Activated CD4-positive, alpha-beta T cell treated with anti-CD3 and anti-CD28 coated beads for 1 hour (primary cell): ENCODE data around the gene KCNMB1.

Source experiments
- DNase-seq: peaks from one replicate; pipeline ENCODE4 v3.0.0-alpha.2; 2020

The KCNMB1 gene

DNA sequence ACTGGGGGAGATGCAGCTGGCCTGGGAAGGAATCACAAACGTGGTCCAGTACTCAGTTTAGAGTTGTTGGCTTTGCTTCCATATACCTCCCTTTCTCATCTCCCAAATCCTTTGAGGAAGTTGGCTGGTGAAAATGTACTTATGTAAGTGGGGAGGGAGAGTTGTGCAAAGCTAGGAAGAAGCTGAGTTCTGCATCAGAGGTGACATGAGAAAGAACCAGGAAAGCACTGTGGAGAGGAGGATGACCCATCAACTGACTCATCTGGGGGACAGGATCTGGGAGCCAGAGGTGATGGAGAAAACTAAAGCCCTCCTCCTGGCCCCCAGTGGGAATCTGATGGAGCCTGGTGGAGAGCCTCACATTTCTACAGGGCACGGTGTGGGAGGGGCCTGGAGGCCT lies 16.2 kb downstream of the KCNMB1 start:
- DNase-seq, result no peak

DNA sequence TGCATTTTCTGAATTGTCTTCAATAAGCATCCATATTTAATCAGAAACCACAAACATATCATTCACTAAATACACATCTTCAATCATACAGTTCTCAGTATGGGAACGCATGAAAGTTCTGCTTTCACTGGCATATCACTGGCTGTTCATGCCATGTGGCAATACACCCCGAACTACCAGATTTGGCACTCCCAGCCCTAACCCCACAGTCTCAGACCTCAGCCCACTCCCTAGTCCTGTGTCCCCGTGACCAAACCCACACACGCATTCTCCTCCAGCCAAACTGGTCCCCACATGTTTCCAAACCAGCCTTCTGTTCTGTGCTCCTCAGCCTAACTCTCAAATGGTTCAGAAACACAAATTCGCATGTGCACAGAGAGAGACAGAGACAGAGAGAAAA lies 20.6 kb downstream of the KCNMB1 start:
- no peak for DNase-seq

DNA sequence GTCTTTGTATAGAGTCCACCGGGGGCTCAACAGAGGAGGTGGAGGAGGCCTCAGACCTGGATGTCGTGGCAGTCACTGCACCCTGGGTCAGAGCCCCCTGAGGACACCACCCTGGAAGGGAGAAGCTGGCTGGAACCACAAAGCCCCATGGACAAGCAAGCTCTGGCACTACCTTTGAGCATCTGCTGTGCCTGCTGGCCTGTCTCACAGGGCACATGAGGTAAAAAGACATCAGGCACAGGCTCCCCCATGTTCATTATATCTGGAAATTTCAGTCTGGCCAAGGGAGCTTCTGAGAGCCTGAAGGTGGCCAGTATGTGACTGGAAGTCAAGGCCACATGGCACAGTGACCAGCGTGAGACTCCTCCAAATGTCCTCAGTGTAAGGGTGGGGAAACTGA lies 22.9 kb downstream of the KCNMB1 start:
- no peak for DNase-seq

- no peak for DNase-seq
Observed at GRCh38 chr5:170365831-170366230, 23.3 kb downstream of the KCNMB1 start.

GRCh38 chr5:170365011-170365410 lies 24.2 kb downstream of the KCNMB1 start:
- DNase-seq, result no peak

GRCh38 chr5:170363671-170364070 lies 25.5 kb downstream of the KCNMB1 start:
- DNase-seq, result no peak

GRCh38 chr5:170362656-170363055 lies 26.5 kb downstream of the KCNMB1 start:
- DNase-seq, result no peak

DNA sequence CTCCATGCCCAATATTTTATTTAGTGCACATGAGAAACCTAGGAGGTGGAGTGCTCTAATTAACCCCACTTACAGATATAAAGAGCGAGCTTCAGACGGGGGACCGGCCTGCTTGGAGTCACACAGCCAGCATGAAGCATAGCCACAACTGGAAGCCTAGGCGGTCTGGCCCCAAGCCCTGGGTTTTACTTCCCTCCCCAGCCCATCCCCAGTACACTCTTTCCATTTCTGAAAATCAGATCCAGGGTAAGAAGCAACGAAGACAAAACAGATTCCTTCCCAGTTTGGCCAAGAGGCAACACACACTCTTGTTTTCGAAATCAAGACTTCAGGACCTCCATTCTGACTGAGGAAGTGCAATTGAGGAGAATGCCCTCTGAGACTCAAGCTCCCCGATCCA lies 27.1 kb downstream of the KCNMB1 start:
- DNase-seq, result no peak

GRCh38 chr5:170361616-170362015 lies 27.6 kb downstream of the KCNMB1 start:
- no peak for DNase-seq

GRCh38 chr5:170361116-170361515 lies 28.1 kb downstream of the KCNMB1 start:
- DNase-seq, result no peak

DNA sequence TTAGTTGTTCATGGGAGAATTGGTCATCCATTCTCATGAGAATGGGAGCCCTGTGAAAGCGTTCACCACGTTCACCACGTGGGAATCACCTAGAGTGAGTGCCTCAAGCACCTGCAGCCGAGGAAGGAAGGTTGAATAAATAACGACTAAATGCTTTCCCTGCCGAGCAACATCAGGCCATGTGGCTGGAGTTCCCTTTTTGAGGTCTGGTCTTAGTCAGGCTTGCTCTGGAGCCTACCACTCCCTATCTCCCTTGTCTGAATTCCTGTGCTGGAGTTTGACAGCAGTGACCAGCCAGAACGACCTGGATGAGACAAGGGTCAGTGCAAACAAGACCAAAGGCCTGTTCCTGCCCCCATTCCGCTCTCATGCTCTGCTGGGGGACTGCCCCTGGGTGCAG lies 28.5 kb downstream of the KCNMB1 start:
- DNase-seq, result no peak

- no peak for DNase-seq
Observed at GRCh38 chr5:170357955-170358444, 31.2 kb downstream of the KCNMB1 start.

DNA sequence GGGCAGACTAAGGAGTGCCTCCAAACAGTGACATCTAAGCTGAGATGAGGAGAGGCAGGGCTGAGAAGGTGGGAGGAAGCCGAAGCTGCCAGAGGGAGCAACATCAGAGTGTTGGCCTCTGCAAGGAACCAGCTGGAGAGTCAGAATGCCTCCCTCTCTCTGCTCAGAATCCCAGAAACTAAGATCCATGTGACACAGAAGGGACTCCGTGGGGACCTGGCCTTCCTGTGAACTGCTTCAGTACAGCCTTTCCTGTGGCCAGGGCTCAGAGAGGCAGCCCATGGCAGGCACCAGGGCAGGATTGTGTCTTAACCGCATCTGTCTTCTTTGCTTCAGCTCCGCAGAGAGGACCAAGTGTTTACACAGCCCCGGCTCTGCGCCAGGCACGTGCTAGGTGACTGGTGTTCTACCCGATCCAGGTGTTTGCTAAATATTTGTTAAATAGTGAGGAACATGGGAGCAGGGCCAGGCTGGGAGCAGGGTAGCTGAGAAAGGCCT lies 33.5 kb downstream of the KCNMB1 start:
- DNase-seq, result no peak

DNA sequence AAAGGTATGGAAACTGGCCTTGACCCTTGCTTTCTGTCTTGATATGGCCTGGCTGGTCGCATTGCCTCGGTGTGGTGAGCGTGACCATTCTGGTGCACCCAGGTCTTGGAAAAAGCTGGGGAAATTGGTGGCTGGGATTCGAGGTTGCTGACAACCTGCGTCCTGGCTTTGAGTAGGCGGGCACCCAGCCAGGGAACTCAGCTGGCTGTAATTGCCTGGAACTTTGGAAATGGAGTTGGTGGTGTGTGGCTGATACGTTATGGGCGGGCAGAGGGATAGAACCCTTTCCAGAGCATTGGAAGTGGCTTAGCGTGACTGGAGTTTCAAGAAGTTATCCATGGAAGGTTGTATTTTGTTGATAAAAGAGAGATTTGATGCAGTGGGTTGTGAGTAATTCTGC lies 35.2 kb downstream of the KCNMB1 start:
- no peak for DNase-seq

DNA sequence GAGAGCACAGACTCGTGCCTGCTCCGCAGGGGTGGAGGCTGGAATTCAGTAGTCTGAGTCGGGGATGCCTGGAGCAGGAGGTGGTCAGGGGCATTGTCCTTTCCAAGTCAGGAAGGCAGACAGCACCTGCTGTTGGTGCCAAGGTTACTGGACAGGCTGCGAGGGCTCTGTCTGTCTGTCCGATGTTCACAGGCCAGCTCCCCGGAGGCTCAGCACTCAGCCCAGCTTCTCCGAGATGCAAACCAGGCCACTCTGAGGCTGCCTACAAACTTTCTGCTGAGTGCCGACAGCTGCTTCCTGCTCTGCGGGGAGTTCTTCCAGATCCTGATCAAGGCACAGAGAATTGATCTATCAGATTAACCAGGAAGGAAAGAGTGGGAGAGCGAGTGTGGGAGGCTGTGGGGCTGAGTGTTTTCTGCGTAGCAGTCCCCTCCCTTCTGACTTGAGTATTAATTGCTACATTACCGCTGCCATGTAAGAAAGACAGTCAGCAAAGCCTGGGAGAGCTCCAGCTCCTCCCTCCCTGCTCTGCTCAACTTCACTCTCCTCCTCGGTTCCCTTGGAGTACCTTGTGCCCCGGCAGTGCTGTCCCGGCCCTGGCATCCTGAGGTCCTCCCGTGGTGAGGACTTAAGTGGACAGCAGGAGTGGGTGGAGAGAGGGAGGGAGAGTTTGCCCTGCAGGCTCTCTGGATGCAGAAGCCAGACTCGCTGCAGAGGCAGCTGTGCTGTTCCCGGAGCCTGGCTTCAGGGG lies 36.0 kb downstream of the KCNMB1 start:
- DNase-seq, result no peak

DNA sequence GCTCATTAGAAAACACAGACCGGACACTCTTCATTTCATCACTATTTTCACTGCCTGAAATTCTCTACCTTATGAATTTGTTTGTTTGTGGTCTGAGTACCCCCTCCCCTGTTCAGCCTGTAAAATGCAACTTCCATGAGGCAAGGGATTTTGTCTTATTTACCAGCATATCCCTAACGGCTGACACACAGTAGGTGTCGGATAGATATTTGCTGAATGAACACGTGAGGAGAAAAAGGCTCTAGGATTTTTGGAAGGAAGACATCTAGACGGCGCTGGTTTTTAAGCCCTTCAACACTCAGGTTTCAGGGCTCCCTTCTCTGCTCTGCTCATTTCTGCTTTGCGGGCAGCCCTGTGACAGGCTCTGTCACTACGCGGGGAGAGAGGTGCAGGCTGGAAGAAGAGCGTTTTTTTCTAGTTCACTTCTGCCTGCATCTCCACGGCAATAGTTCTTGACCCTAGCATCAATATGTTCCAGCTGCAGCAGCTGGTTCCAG lies 41.0 kb downstream of the KCNMB1 start:
- no peak for DNase-seq

GRCh38 chr5:170347022-170347567 lies 42.1 kb downstream of the KCNMB1 start:
- no peak for DNase-seq

- no peak for DNase-seq
Observed at GRCh38 chr5:170345971-170346370, 43.2 kb downstream of the KCNMB1 start.

DNA sequence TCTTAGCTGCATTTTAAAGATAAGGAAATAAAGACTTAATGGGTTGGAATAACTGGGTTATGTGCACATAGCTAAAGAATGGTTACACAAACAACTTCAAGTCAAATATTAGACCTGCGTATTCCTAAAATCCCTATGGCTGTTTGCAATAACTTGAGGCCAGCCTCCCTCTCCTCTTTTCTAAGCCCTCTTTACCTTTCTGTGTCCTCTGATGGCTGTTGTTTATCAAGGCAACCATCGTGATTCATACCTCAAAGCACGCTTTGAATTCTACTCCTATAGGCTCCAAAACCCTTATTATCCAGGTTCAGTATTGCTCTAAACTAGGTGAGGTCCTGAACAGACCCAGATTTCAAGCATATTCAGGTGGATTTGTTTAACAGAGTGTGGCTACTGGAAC lies 46.0 kb downstream of the KCNMB1 start:
- DNase-seq, result no peak

GRCh38 chr5:170342153-170342725 lies 46.9 kb downstream of the KCNMB1 start:
- DNase-seq, result no peak

GRCh38 chr5:170341545-170341944 lies 47.6 kb downstream of the KCNMB1 start:
- no peak for DNase-seq

GRCh38 chr5:170339780-170340167 lies 49.4 kb downstream of the KCNMB1 start:
- no peak for DNase-seq

DNA sequence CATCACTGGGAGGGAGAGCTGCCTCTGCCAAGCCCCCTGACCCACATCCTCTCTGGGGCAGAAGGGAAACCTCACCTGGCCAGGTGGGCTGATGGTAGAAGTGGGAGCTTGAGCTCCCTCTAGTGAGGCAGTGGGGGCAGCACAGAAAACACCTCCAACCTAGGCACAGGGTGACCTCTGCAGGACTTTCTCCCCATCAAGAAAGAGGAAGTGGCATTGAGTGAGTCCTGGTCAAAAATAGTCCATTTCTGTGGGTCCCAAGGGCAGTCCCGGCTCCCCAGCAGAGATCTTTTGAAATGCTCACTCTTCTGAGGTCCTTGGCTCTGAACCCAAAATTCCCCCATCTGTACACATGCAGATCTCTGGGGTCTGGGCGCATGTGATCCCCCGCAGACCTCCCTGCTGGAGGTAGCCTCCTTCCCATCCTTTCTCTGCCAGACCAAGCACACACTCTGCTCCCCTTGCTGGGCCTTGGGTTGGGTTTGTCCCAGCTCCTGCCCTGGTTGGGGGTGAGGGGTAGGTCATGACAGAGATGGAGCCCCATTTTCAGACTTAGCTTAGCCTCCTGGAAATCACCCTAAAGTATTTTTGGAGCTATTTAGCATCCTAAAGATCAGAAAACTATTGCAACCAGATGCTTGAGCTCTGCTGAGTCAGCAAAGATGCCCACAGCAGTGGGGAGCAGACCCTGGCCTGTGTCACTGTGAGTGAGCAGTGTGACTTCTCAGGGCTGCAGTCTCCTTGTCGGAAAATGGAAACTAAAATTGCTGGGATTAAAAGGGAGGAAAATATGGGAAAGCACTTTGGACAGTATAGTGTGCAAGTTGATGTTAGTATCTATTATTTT lies 50.0 kb downstream of the KCNMB1 start:
- peak; percentile 61 for DNase-seq
